HCT116 (cell line): ENCODE data around the gene FAM110A.

Experiments used
- CTCF ChIP-seq, 3 experiments: fragments of 200-600 bp in 1 of 3; sonication (generic) in 1 of 3; IDR thresholded peaks in 2 of 3; conservative IDR thresholded peaks in 1 of 3; 2 replicates each; pipeline ENCODE4 v1.5.1; 2012 to 2017; ENCODE audit warnings: low read depth in 2 of 3, low read length in 2 of 3, antibody characterized with exemption in 1 of 3, borderline replicate concordance in 1 of 3, control low read depth in 1 of 3, mild to moderate bottlenecking in 1 of 3, mixed read lengths in 1 of 3, mixed run types in 1 of 3, moderate library complexity in 1 of 3; ENCODE audit not compliant: insufficient read depth in 1 of 3
- ELF1 ChIP-seq: IDR thresholded peaks from 2 replicates; pipeline ENCODE4 v1.6.1; 2012; ENCODE audit warnings: low read depth, borderline replicate concordance
- REST ChIP-seq: IDR thresholded peaks from 2 replicates; pipeline ENCODE4 v1.6.1; 2012; ENCODE audit warnings: low read depth
- SIN3A ChIP-seq: IDR thresholded peaks from 2 replicates; pipeline ENCODE4 v1.6.1; 2012; ENCODE audit warnings: low read depth
- SP1 ChIP-seq: IDR thresholded peaks from 2 replicates; pipeline ENCODE4 v1.6.1; 2012; ENCODE audit warnings: low read depth
- TCF7L2 ChIP-seq: IDR thresholded peaks from 2 replicates; pipeline ENCODE4 v1.7.0; 2011; ENCODE audit warnings: borderline replicate concordance, inconsistent platforms; ENCODE audit not compliant: insufficient read depth, insufficient read length; ENCODE audit errors: extremely low read depth
- YY1 ChIP-seq: IDR thresholded peaks from 2 replicates; pipeline ENCODE4 v1.6.1; 2011; ENCODE audit warnings: low read length, low read depth, moderate library complexity, mild to moderate bottlenecking; ENCODE audit not compliant: insufficient replicate concordance; ENCODE audit errors: extremely low read depth
- TF ChIP-seq, protein P1 (sequence below): IDR thresholded peaks from 2 replicates; pipeline ENCODE4 v1.6.1; 2011; ENCODE audit warnings: mild to moderate bottlenecking, low read length, moderate library complexity; ENCODE audit not compliant: insufficient replicate concordance; ENCODE audit errors: extremely low read depth

- TF ChIP-seq SIN3A (no peak), YY1 (no peak), ELF1 (no peak), CTCF (IDR thresholded peaks at IDR 0.05 in 2 of 3, conservative IDR thresholded peaks at IDR 0.05 in 1 of 3; ENCODE audit: borderline replicate concordance in 1 of 3, insufficient read depth in 1 of 3, low read depth in 2 of 3, low read length in 2 of 3) (no peak), TCF7L2 (no peak), SP1 (no peak), REST (no peak)
- TF ChIP-seq, protein P1, sequence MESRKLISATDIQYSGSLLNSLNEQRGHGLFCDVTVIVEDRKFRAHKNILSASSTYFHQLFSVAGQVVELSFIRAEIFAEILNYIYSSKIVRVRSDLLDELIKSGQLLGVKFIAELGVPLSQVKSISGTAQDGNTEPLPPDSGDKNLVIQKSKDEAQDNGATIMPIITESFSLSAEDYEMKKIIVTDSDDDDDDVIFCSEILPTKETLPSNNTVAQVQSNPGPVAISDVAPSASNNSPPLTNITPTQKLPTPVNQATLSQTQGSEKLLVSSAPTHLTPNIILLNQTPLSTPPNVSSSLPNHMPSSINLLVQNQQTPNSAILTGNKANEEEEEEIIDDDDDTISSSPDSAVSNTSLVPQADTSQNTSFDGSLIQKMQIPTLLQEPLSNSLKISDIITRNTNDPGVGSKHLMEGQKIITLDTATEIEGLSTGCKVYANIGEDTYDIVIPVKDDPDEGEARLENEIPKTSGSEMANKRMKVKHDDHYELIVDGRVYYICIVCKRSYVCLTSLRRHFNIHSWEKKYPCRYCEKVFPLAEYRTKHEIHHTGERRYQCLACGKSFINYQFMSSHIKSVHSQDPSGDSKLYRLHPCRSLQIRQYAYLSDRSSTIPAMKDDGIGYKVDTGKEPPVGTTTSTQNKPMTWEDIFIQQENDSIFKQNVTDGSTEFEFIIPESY: no peak
Observed at GRCh38 chr20:855466-856360, 22.2 kb downstream of the FAM110A start.
